ENCODE results near the gene RIMS4.
A peak's percentile ranks its signal among the peaks of the same experiment; 100 is the strongest.

The RIMS4 gene

GRCh38 chr20:44736170-44737021 lies 74.0 kb downstream of the RIMS4 start:
- ChIA-PET CTCF (interaction anchor here (1.0 to 1.3 kb wide), 3 partner anchors 11 to 51 kb away, joined by 3 to 5 read pairs (median 3); no protein-coding TSS in a partner anchor), POLR2A (ENCODE audit: low non-redundant PET) (interaction anchor here (0.6 kb wide), 1 partner anchor 992 kb away, joined by 3 read pairs; no protein-coding TSS in a partner anchor)
- no peak for TF ChIP-seq CTCF (conservative IDR thresholded peaks at IDR 0.05; ENCODE audit: low read depth)
- no peak overlapping the region for H3K27ac ChIP-seq
- peak; percentile 74 for DNase-seq (ENCODE audit: low spot score)

GRCh38 chr20:44735816-44736169 lies 74.6 kb downstream of the RIMS4 start:
- TF ChIP-seq CTCF (conservative IDR thresholded peaks at IDR 0.05; ENCODE audit: low read depth) = no peak
- POLR2A ChIA-PET (ENCODE audit: low non-redundant PET) = no interaction called here
- DNase-seq (ENCODE audit: low spot score) = no peak
- CTCF ChIA-PET = interaction anchor here (1.0 to 7.7 kb wide), 2 partner anchors 51 to 57 kb away, joined by 3 to 184 read pairs; no protein-coding TSS in a partner anchor
- H3K27ac ChIP-seq = no peak overlapping the region

GRCh38 chr20:44734938-44735337 lies 75.4 kb downstream of the RIMS4 start:
- POLR2A ChIA-PET (ENCODE audit: low non-redundant PET) = no interaction called here
- peak; percentile 76 for DNase-seq (ENCODE audit: low spot score)
- H3K27ac ChIP-seq = no peak overlapping the region
- CTCF ChIA-PET = interaction anchor here (1.0 to 7.7 kb wide), 3 partner anchors 17 to 56 kb away, joined by 3 to 184 read pairs (median 4); no protein-coding TSS in a partner anchor
- TF ChIP-seq CTCF (conservative IDR thresholded peaks at IDR 0.05; ENCODE audit: low read depth) = peak; percentile 19; the same call in 1 of the 2 replicates

- H3K27ac ChIP-seq = no peak overlapping the region
- TF ChIP-seq CTCF (conservative IDR thresholded peaks at IDR 0.05; ENCODE audit: low read depth) = peak; percentile 99
- CTCF ChIA-PET = interaction anchor here (0.5 to 7.7 kb wide), 17 partner anchors 9 to 1142 kb away, joined by 3 to 184 read pairs (median 4); partner anchors contain the start of gene CCN5
- peak; percentile 90 for DNase-seq (ENCODE audit: low spot score)
- POLR2A ChIA-PET (ENCODE audit: low non-redundant PET) = interaction anchor here (1.4 kb wide), 1 partner anchor 51 kb away, joined by 5 read pairs; no protein-coding TSS in a partner anchor
Observed at GRCh38 chr20:44733341-44734069, 76.8 kb downstream of the RIMS4 start.

- CTCF ChIA-PET = interaction anchor here (0.6 to 7.7 kb wide), 9 partner anchors 8 to 1143 kb away, joined by 3 to 184 read pairs (median 4); no protein-coding TSS in a partner anchor
- no peak for DNase-seq (ENCODE audit: low spot score)
- no peak for TF ChIP-seq CTCF (conservative IDR thresholded peaks at IDR 0.05; ENCODE audit: low read depth)
- no peak overlapping the region for H3K27ac ChIP-seq
- POLR2A ChIA-PET (ENCODE audit: low non-redundant PET) = interaction anchor here (1.4 kb wide), 1 partner anchor 50 kb away, joined by 5 read pairs; no protein-coding TSS in a partner anchor
Observed at GRCh38 chr20:44732327-44732726, 78.0 kb downstream of the RIMS4 start.

GRCh38 chr20:44731657-44732056 lies 78.7 kb downstream of the RIMS4 start:
- ChIA-PET POLR2A (ENCODE audit: low non-redundant PET) (no interaction called here), CTCF (interaction anchor here (0.7 to 7.7 kb wide), 4 partner anchors 17 to 275 kb away, joined by 5 to 184 read pairs (median 9); no protein-coding TSS in a partner anchor)
- H3K27ac ChIP-seq = peak overlapping the region; percentile 48
- no peak for TF ChIP-seq CTCF (conservative IDR thresholded peaks at IDR 0.05; ENCODE audit: low read depth)
- no peak for DNase-seq (ENCODE audit: low spot score)

All from RWPE1 (cell line).